IPS-NIHi7 (cell line): Measurements from ENCODE around the gene OSGEP.

ENCODE experiments used
- DNase-seq: peaks from one replicate; pipeline ENCODE4 v3.0.0; 2012; ENCODE audit warnings: mixed read lengths; ENCODE audit errors: extremely low spot score

OSGEP gene

GRCh38 chr14:20454516-20455354 lies at the start of gene OSGEP, which contains the start of gene APEX1:
TSS of gene OSGEP (minus strand) at chr14:20454812. CDS start at chr14:20454683, 129 bp downstream.
TSS of gene APEX1 (plus strand) at chr14:20455226. CDS start at chr14:20455646, 420 bp downstream.
- peak; percentile 96 for DNase-seq

- no peak for DNase-seq
Measured at GRCh38 chr14:20503898-20504297, 49.3 kb upstream of the OSGEP start.

GRCh38 chr14:20501346-20501745 lies 46.7 kb upstream of the OSGEP start:
- DNase-seq: no peak

- DNase-seq: no peak
Measured at GRCh38 chr14:20499881-20500280, 45.3 kb upstream of the OSGEP start.

- DNase-seq: peak; percentile 60
Measured at GRCh38 chr14:20499108-20499507, 44.5 kb upstream of the OSGEP start.

- DNase-seq: no peak
Measured at GRCh38 chr14:20498622-20499021, 44.0 kb upstream of the OSGEP start.

- DNase-seq: no peak
Measured at GRCh38 chr14:20494935-20495766, 40.5 kb upstream of the OSGEP start.

- DNase-seq: no peak
Measured at GRCh38 chr14:20493634-20494033, 39.0 kb upstream of the OSGEP start.

GRCh38 chr14:20492486-20492885 lies 37.9 kb upstream of the OSGEP start:
- no peak for DNase-seq

GRCh38 chr14:20490563-20490962 lies 36.0 kb upstream of the OSGEP start:
- DNase-seq: no peak

- no peak for DNase-seq
Measured at GRCh38 chr14:20489093-20489994, 34.7 kb upstream of the OSGEP start.

GRCh38 chr14:20487396-20487725 lies 32.7 kb upstream of the OSGEP start:
- DNase-seq: no peak

- DNase-seq: no peak
Measured at GRCh38 chr14:20486684-20487395, 32.2 kb upstream of the OSGEP start.

- DNase-seq: no peak
Measured at GRCh38 chr14:20485900-20486299, 31.3 kb upstream of the OSGEP start.

GRCh38 chr14:20482382-20482781 lies 27.8 kb upstream of the OSGEP start:
- DNase-seq: no peak

GRCh38 chr14:20478894-20479293 lies 24.3 kb upstream of the OSGEP start:
- no peak for DNase-seq

- DNase-seq: no peak
Measured at GRCh38 chr14:20477211-20477876, 22.7 kb upstream of the OSGEP start.

- DNase-seq: no peak
Measured at GRCh38 chr14:20476776-20477175, 22.2 kb upstream of the OSGEP start.

GRCh38 chr14:20472536-20473169 lies 18.0 kb upstream of the OSGEP start:
- no peak for DNase-seq

- peak; percentile 31 for DNase-seq
Measured at GRCh38 chr14:20470603-20470901, 15.9 kb upstream of the OSGEP start.
